Thymus (tissue), 11 donors: ENCODE measurements around the gene TMC3. TPM values are rescaled to one million over a fixed set of nuclear protein-coding genes. Genes with fewer than 3 reads are reported as not detected.
A peak's percentile ranks its signal among the peaks of the same experiment; 100 is the strongest.

Experiments
- DNase-seq, 9 donors: peaks; one replicate each; pipeline ENCODE4 v3.0.0-alpha.2; 2013; ENCODE audit warnings: low spot score in 9 of 9, low read depth in 6 of 9, missing footprints in 1 of 9
- H3K27ac ChIP-seq, 2 donors: one replicate each; pipeline ENCODE4 v1.5.1; 2013; ENCODE audit warnings: control low read depth in 1 of 2, low read depth in 1 of 2, low read length in 1 of 2, mild to moderate bottlenecking in 1 of 2, moderate library complexity in 1 of 2
- H3K27me3 ChIP-seq, 2 donors: one replicate each; pipeline ENCODE4 v1.5.1; 2013; ENCODE audit warnings: low read length in 1 of 2; ENCODE audit not compliant: control insufficient read depth in 2 of 2, insufficient read depth in 1 of 2
- H3K36me3 ChIP-seq, 2 donors: one replicate each; pipeline ENCODE4 v1.5.1; 2013; ENCODE audit warnings: low read length in 1 of 2, mild to moderate bottlenecking in 1 of 2, moderate library complexity in 1 of 2; ENCODE audit not compliant: control insufficient read depth in 2 of 2, insufficient read depth in 2 of 2
- H3K4me1 ChIP-seq, 2 donors: one replicate each; pipeline ENCODE4 v1.5.1; 2013; ENCODE audit warnings: low read length in 2 of 2; ENCODE audit not compliant: control insufficient read depth in 2 of 2, insufficient read depth in 2 of 2
- H3K4me3 ChIP-seq, 2 donors: one replicate each; pipeline ENCODE4 v1.5.1; 2013; ENCODE audit warnings: low read length in 2 of 2, control low read depth in 1 of 2, mild to moderate bottlenecking in 1 of 2
- H3K9me3 ChIP-seq, 2 donors: one replicate each; pipeline ENCODE4 v1.5.1; 2013; ENCODE audit warnings: low read length in 1 of 2, mild to moderate bottlenecking in 1 of 2; ENCODE audit not compliant: control insufficient read depth in 2 of 2, insufficient read depth in 1 of 2
- WGBS: extraction: QIAGEN DNeasy Blood & Tissue Kit; methylation state at CpG from one replicate; pipeline ENCODE4 v1.1.7; 2013; 5-methylcytosine and 5-hydroxymethylcytosine counted together
- polyA plus RNA-seq: library from polyadenylated mRNA; stranded (reverse); fragments of 200-250 nt; gene quantifications from one replicate; pipeline ENCODE4 v1.2.3, GENCODE V29; 2013
- total RNA-seq: library from RNA; stranded (reverse); fragments of 120-200 nt; gene quantifications from one replicate; pipeline ENCODE4 v1.2.4, GENCODE V29; 2013
- donor health status: healthy.

TMC3 gene
- total and polyA plus RNA-seq, 2 donors = under 0.01 to 0.07 TPM

- peak; percentile 80 to 96 (median 91) for DNase-seq
- Histone ChIP-seq H3K36me3 (peaks cover 6 to 8% of the 10 kb centered on the region in 2 donors), H3K27me3 (peaks cover 0 to 5% of the 10 kb centered on the region in 2 donors), H3K4me1 (peaks cover 9 to 14% of the 10 kb centered on the region in 2 donors), H3K9me3 (no peaks in the 10 kb centered on the region), H3K27ac (peak within 1 kb of the TSS in 1 of 2 donors; percentile 26), H3K4me3 (peak within 1 kb of the TSS; percentile 37 to 79)
- WGBS = 1% methylated on average over 67 of the region's 67 CpGs
Observed at GRCh38 chr15:81323944-81324881, 49.8 kb downstream of the TMC3 start, which contains the start of gene STARD5. TSS of gene STARD5 (minus strand) at chr15:81324141. CDS start at chr15:81324099, 42 bp downstream.

GRCh38 chr15:81323559-81323943 is 50.5 kb downstream of the TMC3 start:
- Histone ChIP-seq H3K27ac (no peak overlapping the region), H3K36me3 (peaks cover 9 to 13% of the 10 kb centered on the region in 2 donors), H3K9me3 (no peaks in the 10 kb centered on the region), H3K27me3 (peaks cover 0 to 5% of the 10 kb centered on the region in 2 donors), H3K4me1 (peaks cover 9 to 14% of the 10 kb centered on the region in 2 donors), H3K4me3 (peak overlapping the region; percentile 37 to 79)
- WGBS = 23% methylated on average over 4 of the region's 4 CpGs
- DNase-seq = no peak

GRCh38 chr15:81322676-81323253 is 51.2 kb downstream of the TMC3 start:
- Histone ChIP-seq H3K4me1 (peaks cover 9 to 17% of the 10 kb centered on the region in 2 donors), H3K9me3 (no peaks in the 10 kb centered on the region), H3K36me3 (peaks cover 14 to 20% of the 10 kb centered on the region in 2 donors), H3K27ac (peak overlapping the region in 1 of 2 donors; percentile 15), H3K27me3 (peaks cover 0 to 5% of the 10 kb centered on the region in 2 donors), H3K4me3 (no peak overlapping the region)
- 89% methylated on average over 6 of the region's 6 CpGs for WGBS
- DNase-seq = no peak

- peaks cover 9 to 24% of the 10 kb centered on the region in 2 donors for H3K4me1 ChIP-seq
Observed at GRCh38 chr15:81321667-81322066, 52.3 kb downstream of the TMC3 start.

GRCh38 chr15:81317642-81318017 is 56.4 kb downstream of the TMC3 start:
- Histone ChIP-seq H3K36me3 (peaks cover 31 to 49% of the 10 kb centered on the region in 2 donors), H3K4me3 (no peak overlapping the region), H3K27me3 (no peaks in the 10 kb centered on the region), H3K27ac (no peak overlapping the region), H3K9me3 (peaks cover 0 to 7% of the 10 kb centered on the region in 2 donors), H3K4me1 (peaks cover 2 to 21% of the 10 kb centered on the region in 2 donors)
- WGBS = 97% methylated on average over 6 of the region's 6 CpGs
- DNase-seq = no peak

More at GRCh38 chr15:81321667-81322066, 52.3 kb downstream of the TMC3 start:
- Histone ChIP-seq H3K4me3 (no peak overlapping the region), H3K27me3 (peaks cover 0 to 5% of the 10 kb centered on the region in 2 donors), H3K36me3 (peaks cover 16 to 24% of the 10 kb centered on the region in 2 donors), H3K9me3 (no peaks in the 10 kb centered on the region), H3K27ac (no peak overlapping the region)
- WGBS = 98% methylated on average over 1 of the region's 1 CpG
- DNase-seq = no peak

GRCh38 chr15:81316267-81316666 is 57.7 kb downstream of the TMC3 start:
- WGBS = 97% methylated on average over 3 of the region's 3 CpGs
- Histone ChIP-seq H3K36me3 (peaks cover 45 to 55% of the 10 kb centered on the region in 2 donors), H3K27ac (no peak overlapping the region)

GRCh38 chr15:81315452-81316175 is 58.4 kb downstream of the TMC3 start:
- H3K36me3 ChIP-seq = peaks cover 51 to 57% of the 10 kb centered on the region in 2 donors
- WGBS = 93% methylated on average over 14 of the region's 14 CpGs
- H3K27me3 ChIP-seq = no peaks in the 10 kb centered on the region

More at GRCh38 chr15:81316267-81316666, 57.7 kb downstream of the TMC3 start:
- H3K4me1 ChIP-seq = peaks cover 2 to 25% of the 10 kb centered on the region in 2 donors
- no peak for DNase-seq
- H3K9me3 ChIP-seq = peaks cover 0 to 7% of the 10 kb centered on the region in 2 donors
- no peaks in the 10 kb centered on the region for H3K27me3 ChIP-seq
- no peak overlapping the region for H3K4me3 ChIP-seq

GRCh38 chr15:81314378-81314777 is 59.6 kb downstream of the TMC3 start:
- Histone ChIP-seq H3K27ac (no peak overlapping the region), H3K4me1 (peaks cover 2 to 27% of the 10 kb centered on the region in 2 donors), H3K36me3 (peaks cover 57 to 63% of the 10 kb centered on the region in 2 donors), H3K9me3 (peaks cover 0 to 7% of the 10 kb centered on the region in 2 donors), H3K27me3 (no peaks in the 10 kb centered on the region), H3K4me3 (no peak overlapping the region)
- DNase-seq = no peak
- WGBS = 96% methylated on average over 5 of the region's 5 CpGs

More at GRCh38 chr15:81315452-81316175, 58.4 kb downstream of the TMC3 start:
- Histone ChIP-seq H3K4me3 (no peak overlapping the region), H3K4me1 (peaks cover 2 to 27% of the 10 kb centered on the region in 2 donors), H3K27ac (no peak overlapping the region), H3K9me3 (peaks cover 0 to 7% of the 10 kb centered on the region in 2 donors)
- no peak for DNase-seq
